ENCODE data around the gene CNR1. TPM values are rescaled to one million over a fixed set of nuclear protein-coding genes. Genes with fewer than 3 reads are reported as not detected.

Gene CNR1
- total RNA-seq, 1 donor from 2014 or later, result 21.1 TPM

- no peak for DNase-seq
- no peak for TF ChIP-seq CTCF (IDR thresholded peaks at IDR 0.05)
- no peak for ATAC-seq
- intact Hi-C loops (cut with DNase I), result no loop called here
- no peaks in the 10 kb centered on the region for H3K9me3 ChIP-seq
- H3K4me3 ChIP-seq, result no peak overlapping the region
- H3K27ac ChIP-seq, result no peak overlapping the region
- no peaks in the 10 kb centered on the region for H3K36me3 ChIP-seq
- H3K4me1 ChIP-seq, result no peaks in the 10 kb centered on the region
- H3K27me3 ChIP-seq (ENCODE audit: low read depth), result no peaks in the 10 kb centered on the region
These were observed 32.4 kb downstream of the CNR1 start for GRCh38 chr6:88133718-88134117.

GRCh38 chr6:88124925-88125557, 41.1 kb downstream of the CNR1 start:
- intact Hi-C loops (cut with DNase I), result no loop called here
- Histone ChIP-seq H3K4me1 (no peaks in the 10 kb centered on the region), H3K9me3 (peaks cover 13% of the 10 kb centered on the region), H3K4me3 (no peak overlapping the region), H3K27me3 (ENCODE audit: low read depth) (no peaks in the 10 kb centered on the region), H3K36me3 (no peaks in the 10 kb centered on the region), H3K27ac (no peak overlapping the region)
- no peak for ATAC-seq
- TF ChIP-seq CTCF (IDR thresholded peaks at IDR 0.05), result no peak
- no peak for DNase-seq

GRCh38 chr6:88120635-88121034, 45.5 kb downstream of the CNR1 start:
- DNase-seq, result no peak
- Histone ChIP-seq H3K9me3 (peaks cover 13% of the 10 kb centered on the region), H3K4me1 (no peaks in the 10 kb centered on the region), H3K27ac (no peak overlapping the region), H3K4me3 (no peak overlapping the region), H3K27me3 (ENCODE audit: low read depth) (no peaks in the 10 kb centered on the region), H3K36me3 (no peaks in the 10 kb centered on the region)
- ATAC-seq, result no peak
- intact Hi-C loops (cut with DNase I), result no loop called here
- no peak for TF ChIP-seq CTCF (IDR thresholded peaks at IDR 0.05)

- ATAC-seq, result no peak
- TF ChIP-seq CTCF (IDR thresholded peaks at IDR 0.05), result no peak
- intact Hi-C loops (cut with DNase I), result no loop called here
- Histone ChIP-seq H3K27ac (no peak overlapping the region), H3K36me3 (no peaks in the 10 kb centered on the region), H3K27me3 (ENCODE audit: low read depth) (no peaks in the 10 kb centered on the region), H3K4me3 (no peak overlapping the region), H3K9me3 (peaks cover 10% of the 10 kb centered on the region), H3K4me1 (no peaks in the 10 kb centered on the region)
- no peak for DNase-seq
These were observed 46.4 kb downstream of the CNR1 start for GRCh38 chr6:88119769-88120168.

GRCh38 chr6:88116276-88116675, 49.9 kb downstream of the CNR1 start:
- DNase-seq (no peak), ATAC-seq (no peak)
- intact Hi-C loops (cut with DNase I), result no loop called here
- Histone ChIP-seq H3K27ac (no peak overlapping the region), H3K9me3 (no peaks in the 10 kb centered on the region), H3K36me3 (no peaks in the 10 kb centered on the region), H3K4me1 (no peaks in the 10 kb centered on the region), H3K4me3 (no peak overlapping the region), H3K27me3 (ENCODE audit: low read depth) (no peaks in the 10 kb centered on the region)
- TF ChIP-seq CTCF (IDR thresholded peaks at IDR 0.05), result no peak
